HepG2 (cell line): ENCODE results near the gene KLF13. TPM values are rescaled to one million over a fixed set of nuclear protein-coding genes. Genes with fewer than 3 reads are reported as not detected.

Experiments
- ARNTL ChIP-seq: sonication (generic); formaldehyde crosslinking; IDR thresholded peaks from 2 replicates; pipeline ENCODE4 v1.4.0; 2020; ENCODE audit warnings: mild to moderate bottlenecking, missing genetic modification reagents
- CCDC6 ChIP-seq: sonication (generic); formaldehyde crosslinking; IDR thresholded peaks from 2 replicates; pipeline ENCODE4 v1.8.1; 2022; ENCODE audit warnings: mild to moderate bottlenecking, missing genetic modification reagents, moderate library complexity
- FOXO4 ChIP-seq: sonication (generic); formaldehyde crosslinking; conservative IDR thresholded peaks from 2 replicates; pipeline ENCODE4 v1.8.1; 2023; ENCODE audit warnings: missing genetic modification reagents
- MAFK ChIP-seq, 2 experiments: IDR thresholded peaks in 1 of 2; conservative IDR thresholded peaks in 1 of 2; 2 replicates each; pipeline ENCODE4 v1.6.1; 2011; ENCODE audit warnings: improper control_type of control experiment in 2 of 2, low read length in 2 of 2
- MATR3 ChIP-seq: sonication (generic); formaldehyde crosslinking; IDR thresholded peaks from 2 replicates; pipeline ENCODE4 v1.4.0; 2020; ENCODE audit warnings: missing genetic modification reagents
- PRDM15 ChIP-seq: sonication (generic); formaldehyde crosslinking; IDR thresholded peaks from 2 replicates; pipeline ENCODE4 v1.4.0; 2020; ENCODE audit warnings: missing genetic modification reagents
- RCOR2 ChIP-seq: IDR thresholded peaks from 2 replicates; pipeline ENCODE4 v1.6.1; 2016; ENCODE audit warnings: missing biosample characterization, missing genetic modification reagents
- SMARCC2 ChIP-seq: fragments of 450-650 bp; IDR thresholded peaks from 2 replicates; pipeline ENCODE4 v1.6.1; 2017; ENCODE audit warnings: antibody characterized with exemption, mild to moderate bottlenecking
- SP4 ChIP-seq: sonication (generic); formaldehyde crosslinking; IDR thresholded peaks from 2 replicates; pipeline ENCODE4 v1.8.1; 2023; ENCODE audit warnings: mild to moderate bottlenecking, missing genetic modification reagents
- STAT5B ChIP-seq: sonication (generic); formaldehyde crosslinking; IDR thresholded peaks from 2 replicates; pipeline ENCODE4 v1.4.0; 2020; ENCODE audit warnings: missing genetic modification reagents
- TFDP2 ChIP-seq: sonication (generic); formaldehyde crosslinking; IDR thresholded peaks from 2 replicates; pipeline ENCODE4 v1.4.0; 2020; ENCODE audit warnings: missing genetic modification reagents
- WIZ ChIP-seq: sonication (generic); formaldehyde crosslinking; IDR thresholded peaks from 2 replicates; pipeline ENCODE4 v1.5.1; 2020; ENCODE audit warnings: mild to moderate bottlenecking, missing genetic modification reagents
- XRCC5 ChIP-seq: fragments of 200-400 bp; formaldehyde crosslinking; optimal IDR thresholded peaks from 2 replicates; pipeline ENCODE3; 2017; ENCODE audit warnings: mild to moderate bottlenecking, low read length
- ZBTB3 ChIP-seq: sonication (generic); formaldehyde crosslinking; IDR thresholded peaks from 2 replicates; pipeline ENCODE4 v1.4.0; 2020; ENCODE audit warnings: low read depth, mild to moderate bottlenecking, moderate library complexity, missing genetic modification reagents, borderline replicate concordance
- ZMYM4 ChIP-seq: sonication (generic); formaldehyde crosslinking; IDR thresholded peaks from 2 replicates; pipeline ENCODE4 v1.8.1; 2023; ENCODE audit warnings: mild to moderate bottlenecking, missing genetic modification reagents
- ZNF142 ChIP-seq: sonication (generic); formaldehyde crosslinking; IDR thresholded peaks from 2 replicates; pipeline ENCODE4 v1.4.0; 2020; ENCODE audit warnings: missing genetic modification reagents
- ZNF253 ChIP-seq: sonication (generic); formaldehyde crosslinking; IDR thresholded peaks from 2 replicates; pipeline ENCODE4 v1.8.0; 2022; ENCODE audit warnings: mild to moderate bottlenecking, missing genetic modification reagents, borderline replicate concordance
- polyA plus RNA-seq, 8 experiments: library from polyadenylated mRNA; depleted of rRNA in 3 of 8; stranded (reverse) in 7 of 8; unstranded in 1 of 8; fragments of >200 nt; fragmentation: Illumina TruSeq in 4 of 8; extraction: Trizol in 4 of 8; gene quantifications; 2 replicates each; pipeline versions ENCODE4 v1.2.1 to v1.2.3, GENCODE V29; 2011 to 2016; ENCODE audit warnings: low read depth in 4 of 8, missing spikeins in 1 of 8, mixed read lengths in 1 of 8; ENCODE audit not compliant: insufficient read depth in 1 of 8
- total RNA-seq, 5 experiments: library from RNA; depleted of rRNA; stranded (reverse); fragments of >200 nt; fragmentation: Illumina TruSeq; extraction: Trizol; gene quantifications; 2 replicates each; pipeline ENCODE4 v1.2.3, GENCODE V29; 2016; ENCODE audit warnings: low read depth in 1 of 5

The KLF13 gene
- total and polyA plus RNA-seq, 2 of the 13 experiments (the other 11 are each of a cell fraction or from before 2014, with no cell fraction given) = 16.8 to 25.1 TPM

GRCh38 chr15:31296646-31297574 lies 29.7 kb upstream of the KLF13 start (continued):
- TF ChIP-seq FOXO4 (CRISPR knock-in tag) (no peak), SP4 (CRISPR knock-in tag) (no peak), MAFK (conservative IDR thresholded peaks at IDR 0.05 in 1 of 2, IDR thresholded peaks at IDR 0.05 in 1 of 2; ENCODE audit: low read length in 2 of 2) (no peak), ZMYM4 (CRISPR knock-in tag) (peak; percentile 94), MATR3 (CRISPR knock-in tag) (no peak), SMARCC2 (no peak), WIZ (CRISPR knock-in tag) (no peak), XRCC5 (peak; percentile 93), RCOR2 (CRISPR knock-in tag) (peak; percentile 94), TFDP2 (CRISPR knock-in tag) (peak; percentile 79; the same call in 1 of the 2 replicates), ZNF142 (CRISPR knock-in tag) (no peak), STAT5B (CRISPR knock-in tag) (no peak), ARNTL (peak; percentile 84; the same call in 1 of the 2 replicates), CCDC6 (CRISPR knock-in tag) (peak; percentile 87; the same call in 1 of the 2 replicates), ZNF253 (CRISPR knock-in tag) (no peak), ZBTB3 (no peak), PRDM15 (CRISPR knock-in tag) (no peak; the same call in 1 of the 2 replicates)
